HG02938 (cell line): ENCODE results near the gene KRT74.

Experiments used
- ATAC-seq: cut with Tn5 transposase; IDR thresholded peaks from one replicate; pipeline ENCODE4 v1.9.1; 2021; ENCODE audit warnings: mild to moderate bottlenecking, moderate library complexity; ENCODE audit not compliant: unreplicated experiment

The KRT74 gene

GRCh38 chr12:52575948-52576347, 2.3 kb upstream of the KRT74 start:
- ATAC-seq: no peak

- no peak for ATAC-seq
Observed at GRCh38 chr12:52575256-52575655, 1.6 kb upstream of the KRT74 start.

- no peak for ATAC-seq
Observed at GRCh38 chr12:52573306-52573705, 337 bp downstream of the KRT74 start.

GRCh38 chr12:52570511-52570910, 3.1 kb downstream of the KRT74 start:
- ATAC-seq: no peak

- no peak for ATAC-seq
Observed at GRCh38 chr12:52568111-52568510, 5.5 kb downstream of the KRT74 start.

GRCh38 chr12:52566847-52567291, 6.8 kb downstream of the KRT74 start:
- no peak for ATAC-seq

- no peak for ATAC-seq
Observed at GRCh38 chr12:52564582-52564981, 9.1 kb downstream of the KRT74 start.

- ATAC-seq: no peak
Observed at GRCh38 chr12:52561880-52562449, 11.7 kb downstream of the KRT74 start.

GRCh38 chr12:52559979-52560378, 13.7 kb downstream of the KRT74 start:
- ATAC-seq: no peak

GRCh38 chr12:52558781-52559445, 14.7 kb downstream of the KRT74 start:
- ATAC-seq: no peak

GRCh38 chr12:52557476-52557875, 16.2 kb downstream of the KRT74 start:
- ATAC-seq: no peak

- ATAC-seq: no peak
Observed at GRCh38 chr12:52555577-52555976, 18.1 kb downstream of the KRT74 start.

GRCh38 chr12:52552681-52553195, 20.9 kb downstream of the KRT74 start, which contains the start of gene KRT71:
Gene KRT71, minus strand, starts transcription at chr12:52553145. Its CDS starts 68 bp downstream, at chr12:52553077.
- no peak for ATAC-seq

- no peak for ATAC-seq
Observed at GRCh38 chr12:52552055-52552454, 21.6 kb downstream of the KRT74 start.

GRCh38 chr12:52551216-52551865, 22.3 kb downstream of the KRT74 start:
- no peak for ATAC-seq

- ATAC-seq: no peak
Observed at GRCh38 chr12:52546126-52546525, 27.5 kb downstream of the KRT74 start.

- ATAC-seq: no peak
Observed at GRCh38 chr12:52543985-52544883, 29.4 kb downstream of the KRT74 start.

- no peak for ATAC-seq
Observed at GRCh38 chr12:52542785-52543318, 30.8 kb downstream of the KRT74 start.

GRCh38 chr12:52542157-52542556, 31.5 kb downstream of the KRT74 start:
- no peak for ATAC-seq

- ATAC-seq: no peak
Observed at GRCh38 chr12:52541709-52542108, 31.9 kb downstream of the KRT74 start.

- no peak for ATAC-seq
Observed at GRCh38 chr12:52540531-52540930, 33.1 kb downstream of the KRT74 start.
